Measurements from ENCODE around the gene GPR152. TPM values are rescaled to one million over a fixed set of nuclear protein-coding genes. Genes with fewer than 3 reads are reported as not detected.

Gene GPR152
- polyA plus RNA-seq, 3 donors = not detected

DNA sequence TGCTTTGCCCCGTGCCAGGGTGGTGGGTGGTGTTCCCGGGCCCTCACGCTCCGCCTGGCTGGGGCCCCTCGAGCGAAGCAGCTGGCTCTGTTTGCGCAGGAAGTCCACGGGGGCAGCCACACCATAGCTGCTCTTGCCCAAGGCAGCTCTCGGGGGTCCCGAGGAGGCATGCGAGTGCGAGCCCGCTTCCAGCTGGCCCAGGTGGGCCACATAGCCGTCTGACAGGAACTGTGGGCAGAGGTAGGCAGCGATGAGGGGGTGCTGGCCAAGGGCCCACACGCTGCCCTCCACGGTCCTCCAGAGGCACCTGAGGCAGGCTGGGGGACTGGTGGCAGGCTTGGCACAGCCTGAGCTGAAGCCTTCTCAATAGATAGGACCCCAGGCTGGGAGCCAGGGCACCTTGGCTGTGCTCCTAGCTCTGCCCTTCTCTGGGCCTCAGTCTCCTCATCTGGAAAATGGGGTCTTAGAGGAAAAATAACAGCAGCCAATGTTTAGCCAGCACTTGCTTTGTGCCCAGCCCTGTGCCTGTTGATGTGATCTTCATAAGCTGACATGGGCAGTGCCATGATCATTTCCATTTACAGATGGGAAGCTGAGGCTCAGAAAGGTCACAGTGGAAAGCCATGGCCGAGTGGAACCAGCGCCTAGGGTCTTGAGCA is 39.7 kb upstream of the GPR152 start:
- H3K36me3 ChIP-seq (replicated peaks in 1 of 2; ENCODE audit: control insufficient read depth in 1 of 2, insufficient read depth in 2 of 2, low read length in 2 of 2) = peaks cover 89 to 99% of the 10 kb centered on the region in 2 donors
- no peak overlapping the region for H3K9ac ChIP-seq (ENCODE audit: insufficient read depth, low read length, poor library complexity, severe bottlenecking)
- H3K9me3 ChIP-seq (replicated peaks in 1 of 2; ENCODE audit: control insufficient read depth in 1 of 2, insufficient read depth in 1 of 2, low read length in 2 of 2) = no peaks in the 10 kb centered on the region
- Mint-ChIP-seq H3K27ac (peak overlapping the region in 2 of 7 donors; percentile 41 to 63), H3K4me3 (no peak overlapping the region), H3K9me3 (no peaks in the 10 kb centered on the region), H3K36me3 (peaks cover 64 to 96% of the 10 kb centered on the region in 2 donors), H3K4me1 (no peaks in the 10 kb centered on the region), H3K27me3 (ENCODE audit: low read depth in 3 of 3) (no peaks in the 10 kb centered on the region)
- no peak overlapping the region for H3K27ac ChIP-seq (ENCODE audit: low read depth in 1 of 2, low read length in 2 of 2)
- H4K20me1 ChIP-seq (ENCODE audit: insufficient read depth, low read length) = peaks cover 95% of the 10 kb centered on the region
- H3K4me3 ChIP-seq (replicated peaks in 1 of 3; ENCODE audit: low read depth in 2 of 3, low read length in 3 of 3) = no peak overlapping the region
- no peak for DNase-seq
- TF ChIP-seq, protein P1, sequence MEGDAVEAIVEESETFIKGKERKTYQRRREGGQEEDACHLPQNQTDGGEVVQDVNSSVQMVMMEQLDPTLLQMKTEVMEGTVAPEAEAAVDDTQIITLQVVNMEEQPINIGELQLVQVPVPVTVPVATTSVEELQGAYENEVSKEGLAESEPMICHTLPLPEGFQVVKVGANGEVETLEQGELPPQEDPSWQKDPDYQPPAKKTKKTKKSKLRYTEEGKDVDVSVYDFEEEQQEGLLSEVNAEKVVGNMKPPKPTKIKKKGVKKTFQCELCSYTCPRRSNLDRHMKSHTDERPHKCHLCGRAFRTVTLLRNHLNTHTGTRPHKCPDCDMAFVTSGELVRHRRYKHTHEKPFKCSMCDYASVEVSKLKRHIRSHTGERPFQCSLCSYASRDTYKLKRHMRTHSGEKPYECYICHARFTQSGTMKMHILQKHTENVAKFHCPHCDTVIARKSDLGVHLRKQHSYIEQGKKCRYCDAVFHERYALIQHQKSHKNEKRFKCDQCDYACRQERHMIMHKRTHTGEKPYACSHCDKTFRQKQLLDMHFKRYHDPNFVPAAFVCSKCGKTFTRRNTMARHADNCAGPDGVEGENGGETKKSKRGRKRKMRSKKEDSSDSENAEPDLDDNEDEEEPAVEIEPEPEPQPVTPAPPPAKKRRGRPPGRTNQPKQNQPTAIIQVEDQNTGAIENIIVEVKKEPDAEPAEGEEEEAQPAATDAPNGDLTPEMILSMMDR (IDR thresholded peaks at IDR 0.05) = no peak
- no peak overlapping the region for H2AFZ ChIP-seq (ENCODE audit: insufficient read depth, low read depth, low read length, poor library complexity, severe bottlenecking)
- no peaks in the 10 kb centered on the region for H3K4me1 ChIP-seq (ENCODE audit: control insufficient read depth in 1 of 2, insufficient read depth in 2 of 2, low read length in 2 of 2)
- 92% methylated on average over 19 of the region's 19 CpGs for WGBS (ENCODE audit: insufficient coverage)
- peaks cover 9% of the 10 kb centered on the region for H3K79me2 ChIP-seq (ENCODE audit: insufficient read depth, low read length)
- no peaks in the 10 kb centered on the region for H3K27me3 ChIP-seq (ENCODE audit: control insufficient read depth in 2 of 2, insufficient read depth in 2 of 2, low read length in 2 of 2)
- intact Hi-C loops (cut with micrococcal nuclease) = no loop called here
- no peak overlapping the region for H3K4me2 ChIP-seq (replicated peaks; ENCODE audit: extremely low read depth, low read length, poor library complexity, severe bottlenecking)

DNA sequence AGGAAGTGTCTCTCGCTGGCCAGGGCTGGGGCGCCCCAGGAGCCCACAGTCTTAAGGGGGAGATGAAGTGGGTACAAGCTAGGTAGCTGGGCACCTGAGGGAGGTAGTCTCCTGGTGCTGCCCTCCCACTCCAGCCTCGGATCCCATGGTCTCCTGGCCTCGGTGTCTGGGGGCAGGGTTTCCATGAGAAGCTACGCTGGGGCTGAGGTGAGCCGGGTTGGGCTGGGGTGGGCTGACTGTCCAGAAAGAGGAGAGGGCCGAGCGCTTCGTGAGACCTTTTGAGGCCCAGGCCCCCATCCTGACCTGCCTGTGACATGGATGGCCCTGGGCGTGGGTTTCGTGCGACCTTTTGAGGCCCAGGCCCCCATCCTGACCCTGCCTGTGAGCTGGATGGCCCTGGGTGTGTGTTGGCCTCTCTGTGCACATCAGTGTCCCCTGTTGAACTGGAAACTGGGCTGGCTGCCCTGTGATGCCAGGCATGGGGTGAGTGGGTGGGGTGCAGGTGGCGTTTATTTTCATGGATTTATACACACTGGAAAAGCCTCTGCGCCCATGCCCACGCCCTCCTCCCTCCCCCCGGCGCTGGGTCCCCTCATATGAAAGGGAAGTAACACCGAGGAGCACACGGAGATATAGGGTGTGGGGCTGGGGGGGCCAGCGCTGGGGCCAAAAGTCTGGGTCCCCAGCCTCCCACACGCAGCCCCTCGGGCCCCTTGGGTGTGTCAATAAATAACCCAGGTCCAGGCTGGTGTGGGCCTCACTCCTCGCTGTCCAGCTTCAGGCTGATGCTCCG is 38.9 kb upstream of the GPR152 start:
- peaks cover under 1% of the 10 kb centered on the region in 2 donors for H3K4me1 ChIP-seq (ENCODE audit: control insufficient read depth in 1 of 2, insufficient read depth in 2 of 2, low read length in 2 of 2)
- H4K20me1 ChIP-seq (ENCODE audit: insufficient read depth, low read length) = peaks cover 97% of the 10 kb centered on the region
- peaks cover 83 to 99% of the 10 kb centered on the region in 2 donors for H3K36me3 ChIP-seq (replicated peaks in 1 of 2; ENCODE audit: control insufficient read depth in 1 of 2, insufficient read depth in 2 of 2, low read length in 2 of 2)
- Mint-ChIP-seq H3K27me3 (ENCODE audit: low read depth in 3 of 3) (no peaks in the 10 kb centered on the region), H3K4me3 (no peak overlapping the region), H3K36me3 (peaks cover 66 to 94% of the 10 kb centered on the region in 2 donors), H3K27ac (peak overlapping the region in 3 of 7 donors; percentile 10 to 55 (median 32)), H3K9me3 (no peaks in the 10 kb centered on the region), H3K4me1 (no peaks in the 10 kb centered on the region)
- intact Hi-C loops (cut with micrococcal nuclease) = no loop called here
- H3K9me3 ChIP-seq (replicated peaks in 1 of 2; ENCODE audit: control insufficient read depth in 1 of 2, insufficient read depth in 1 of 2, low read length in 2 of 2) = no peaks in the 10 kb centered on the region
- H3K27ac ChIP-seq (ENCODE audit: low read depth in 1 of 2, low read length in 2 of 2) = no peak overlapping the region
- 87% methylated on average over 17 of the region's 24 CpGs for WGBS (ENCODE audit: insufficient coverage)
- TF ChIP-seq, protein P1 (IDR thresholded peaks at IDR 0.05) = no peak
- peaks cover 16% of the 10 kb centered on the region for H3K79me2 ChIP-seq (ENCODE audit: insufficient read depth, low read length)
- H2AFZ ChIP-seq (ENCODE audit: insufficient read depth, low read depth, low read length, poor library complexity, severe bottlenecking) = no peak overlapping the region
- DNase-seq = no peak
- no peak overlapping the region for H3K9ac ChIP-seq (ENCODE audit: insufficient read depth, low read length, poor library complexity, severe bottlenecking)
- H3K27me3 ChIP-seq (ENCODE audit: control insufficient read depth in 2 of 2, insufficient read depth in 2 of 2, low read length in 2 of 2) = no peaks in the 10 kb centered on the region
- no peak overlapping the region for H3K4me2 ChIP-seq (replicated peaks; ENCODE audit: extremely low read depth, low read length, poor library complexity, severe bottlenecking)
- H3K4me3 ChIP-seq (replicated peaks in 1 of 3; ENCODE audit: low read depth in 2 of 3, low read length in 3 of 3) = no peak overlapping the region

All from CD14-positive monocyte (primary cell).